ENCODE data around the gene MYL7. TPM values are rescaled to one million over a fixed set of nuclear protein-coding genes. Genes with fewer than 3 reads are reported as not detected.

The MYL7 gene
- total and polyA plus RNA-seq, 9 of the 15 experiments (the other 6 are each of a cell fraction or from before 2014, with no cell fraction given), result not detected

DNA sequence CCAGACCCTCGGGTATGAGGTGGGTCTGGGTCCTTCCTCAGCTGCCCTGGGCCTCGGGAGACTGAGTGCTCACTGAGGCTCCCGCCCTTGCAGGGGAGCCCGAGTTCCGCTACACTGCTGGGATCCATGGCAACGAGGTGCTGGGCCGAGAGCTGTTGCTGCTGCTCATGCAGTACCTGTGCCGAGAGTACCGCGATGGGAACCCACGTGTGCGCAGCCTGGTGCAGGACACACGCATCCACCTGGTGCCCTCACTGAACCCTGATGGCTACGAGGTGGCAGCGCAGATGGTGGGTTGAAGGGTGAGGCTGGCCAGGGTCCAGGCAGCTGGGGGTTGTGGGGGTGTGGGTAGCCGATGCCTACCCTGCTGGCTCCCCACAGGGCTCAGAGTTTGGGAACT lies 29.4 kb downstream of the MYL7 start (continued):
- TF ChIP-seq, protein P1, sequence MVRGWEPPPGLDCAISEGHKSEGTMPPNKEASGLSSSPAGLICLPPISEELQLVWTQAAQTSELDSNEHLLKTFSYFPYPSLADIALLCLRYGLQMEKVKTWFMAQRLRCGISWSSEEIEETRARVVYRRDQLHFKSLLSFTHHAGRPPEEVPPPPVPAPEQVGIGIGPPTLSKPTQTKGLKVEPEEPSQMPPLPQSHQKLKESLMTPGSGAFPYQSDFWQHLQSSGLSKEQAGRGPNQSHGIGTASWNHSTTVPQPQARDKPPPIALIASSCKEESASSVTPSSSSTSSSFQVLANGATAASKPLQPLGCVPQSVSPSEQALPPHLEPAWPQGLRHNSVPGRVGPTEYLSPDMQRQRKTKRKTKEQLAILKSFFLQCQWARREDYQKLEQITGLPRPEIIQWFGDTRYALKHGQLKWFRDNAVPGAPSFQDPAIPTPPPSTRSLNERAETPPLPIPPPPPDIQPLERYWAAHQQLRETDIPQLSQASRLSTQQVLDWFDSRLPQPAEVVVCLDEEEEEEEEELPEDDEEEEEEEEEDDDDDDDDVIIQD (CRISPR knock-in tag; IDR thresholded peaks at IDR 0.05), result no peak
- TF ChIP-seq RBM22 (IDR thresholded peaks at IDR 0.05; ENCODE audit: low read depth, low read length, poor library complexity, severe bottlenecking), result peak; percentile 18

DNA sequence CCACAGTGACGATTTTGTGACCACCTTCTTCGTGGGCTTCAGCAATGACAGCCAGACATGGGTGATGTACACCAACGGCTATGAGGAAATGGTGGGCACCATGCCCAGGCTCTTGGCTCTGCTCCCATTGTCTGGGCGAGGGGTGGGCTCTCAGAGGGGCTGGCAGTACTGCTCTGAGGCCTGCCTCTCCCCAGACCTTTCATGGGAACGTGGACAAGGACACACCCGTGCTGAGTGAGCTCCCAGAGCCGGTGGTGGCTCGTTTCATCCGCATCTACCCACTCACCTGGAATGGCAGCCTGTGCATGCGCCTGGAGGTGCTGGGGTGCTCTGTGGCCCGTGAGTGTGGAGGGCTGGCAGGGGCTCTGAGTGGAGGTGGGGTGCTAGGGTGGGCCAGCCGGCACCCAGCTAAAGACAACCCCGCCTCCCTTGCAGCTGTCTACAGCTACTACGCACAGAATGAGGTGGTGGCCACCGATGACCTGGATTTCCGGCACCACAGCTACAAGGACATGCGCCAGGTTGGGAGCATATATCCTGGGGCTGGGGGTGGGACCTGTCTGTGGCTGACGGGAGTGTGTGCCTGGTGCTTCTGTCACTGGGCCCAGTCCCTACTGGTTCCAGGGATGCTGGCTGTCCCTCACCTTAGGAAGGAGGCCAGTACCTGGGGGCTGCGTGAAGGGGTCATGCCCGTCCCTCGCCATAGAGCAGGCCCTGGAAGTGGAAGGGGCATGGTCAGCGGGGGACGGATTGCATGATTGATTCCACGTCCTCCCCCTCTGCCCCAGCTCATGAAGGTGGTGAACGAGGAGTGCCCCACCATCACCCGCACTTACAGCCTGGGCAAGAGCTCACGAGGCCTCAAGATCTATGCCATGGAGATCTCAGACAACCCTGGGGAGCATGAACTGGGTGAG lies 30.2 kb downstream of the MYL7 start:
- Histone ChIP-seq H4K20me1 (replicated peaks; ENCODE audit: control insufficient read depth, insufficient read depth, low read length) (peaks cover 22% of the 10 kb centered on the region), H3K9me3 (replicated peaks; ENCODE audit: control insufficient read depth, insufficient read depth, low read depth, low read length) (no peaks in the 10 kb centered on the region), H3K4me2 (ENCODE audit: insufficient read depth, low read length) (no peak overlapping the region), H3K27me3 (ENCODE audit: control insufficient read depth in 2 of 2, insufficient read depth in 2 of 2, low read length in 2 of 2) (peaks cover 2 to 36% of the 10 kb centered on the region in 2 experiments; a peak in 3 of 5 replicates), H3K4me1 (replicated peaks in 1 of 2; ENCODE audit: control insufficient read depth in 2 of 2, insufficient read depth in 2 of 2, low read length in 2 of 2) (peaks cover 10 to 54% of the 10 kb centered on the region in 2 experiments; a peak in 4 of 5 replicates), H3K79me2 (ENCODE audit: control insufficient read depth, insufficient read depth, low read length) (no peaks in the 10 kb centered on the region), H3K36me3 (ENCODE audit: control insufficient read depth, insufficient read depth, low read length) (peaks cover 18% of the 10 kb centered on the region; the same call in 2 of the 3 replicates), H3K4me3 (no peak overlapping the region), H3K27ac (ENCODE audit: extremely low read depth, low read depth, low read length) (no peak overlapping the region), H3K9ac (ENCODE audit: insufficient read depth in 1 of 2, low read depth in 2 of 2, low read length in 2 of 2) (no peak overlapping the region), H2AFZ (ENCODE audit: low read depth, low read length) (no peak overlapping the region), H3K9me1 (ENCODE audit: control insufficient read depth, insufficient read depth, low read length) (peaks cover 9% of the 10 kb centered on the region)
- ChIA-PET POLR2A (interaction anchor here (1.0 to 2.5 kb wide), 4 partner anchors 9 to 86 kb away, joined by 3 to 10 read pairs (median 4); no protein-coding TSS in a partner anchor), CTCF (ENCODE audit: low intra/inter-chr PET ratio) (no interaction called here)
- ATAC-seq (no peak), FAIRE-seq (no peak), DNase-seq (ENCODE audit: extremely low read depth in 1 of 4, low spot score in 3 of 4) (no peak)
- intact Hi-C loops (cut with micrococcal nuclease), result no loop called here
- no TSS peak for BruUV-seq (replicated peaks)
- WGBS (ENCODE audit: insufficient coverage, low coverage, missing lambda C conversion rate), result 11% methylated on average over 27 of the region's 27 CpGs
- TF ChIP-seq POLR2G (IDR thresholded peaks at IDR 0.05; ENCODE audit: low read depth, low read length) (peak; percentile 31; the same call in 1 of the 2 replicates), NRF1 (conservative IDR thresholded peaks at IDR 0.05 in 1 of 2, IDR thresholded peaks at IDR 0.05 in 1 of 2) (peak; percentile 11 to 33; a peak in 1 of 4 replicates), CCAR2 (IDR thresholded peaks at IDR 0.05; ENCODE audit: low read depth, low read length) (no peak), POLR2H (tag; IDR thresholded peaks at IDR 0.05; ENCODE audit: low read depth) (no peak)
- in situ Hi-C loops (cut with MboI), result no loop called here
